Superior temporal gyrus (tissue), 1 donor: ENCODE measurements around the gene TRIM24.
A peak's percentile ranks its signal among the peaks of the same experiment; 100 is the strongest.
"Not testable (repeated sequence)": the region's sequence is repeated elsewhere in the genome, so short reads cannot be mapped to it uniquely, and the experiment has no call there.

Experiments used
- DNase-seq: peaks from one replicate; pipeline ENCODE4 v3.0.0-alpha.2; 2016; ENCODE audit errors: extremely low spot score

TRIM24 gene

DNA sequence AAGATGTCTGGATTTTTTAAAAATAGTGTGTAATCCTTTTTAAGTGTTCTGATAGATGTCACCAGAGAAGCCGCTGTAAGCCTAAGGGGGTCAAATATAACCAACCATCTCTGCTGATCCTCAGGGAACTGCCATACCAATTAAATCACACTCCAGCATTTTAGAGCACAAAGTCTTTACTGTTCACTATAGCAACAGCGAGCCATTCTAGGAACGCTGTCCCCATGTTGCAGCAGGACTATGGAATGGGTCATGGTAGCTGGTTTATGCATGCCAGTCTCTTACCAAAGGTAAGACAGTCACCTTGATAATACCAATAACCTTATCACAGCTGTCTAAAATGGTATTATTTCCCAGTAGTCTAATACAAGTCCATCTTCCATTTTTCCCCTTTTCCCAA lies 33.5 kb downstream of the TRIM24 start:
- DNase-seq, result no peak

DNA sequence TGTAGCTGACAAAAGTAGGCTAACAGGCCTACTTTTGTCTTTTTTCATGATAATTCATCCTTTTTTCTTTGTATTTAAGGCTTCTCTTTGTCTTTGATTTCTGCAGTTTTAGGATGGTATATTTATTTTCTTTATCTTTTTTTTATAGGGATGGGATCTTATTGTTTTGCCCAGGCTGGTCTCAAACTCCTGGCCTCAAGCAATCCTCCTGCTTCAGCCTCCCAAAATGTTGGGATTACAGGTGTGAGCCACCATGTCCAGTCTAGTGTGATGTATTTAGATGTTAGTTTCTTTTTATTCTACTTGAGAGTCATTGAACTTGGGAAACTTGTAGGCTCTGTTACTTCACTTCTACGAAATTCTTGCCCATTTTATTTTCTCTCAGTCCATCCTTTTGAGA lies 35.4 kb downstream of the TRIM24 start:
- no peak for DNase-seq

DNA sequence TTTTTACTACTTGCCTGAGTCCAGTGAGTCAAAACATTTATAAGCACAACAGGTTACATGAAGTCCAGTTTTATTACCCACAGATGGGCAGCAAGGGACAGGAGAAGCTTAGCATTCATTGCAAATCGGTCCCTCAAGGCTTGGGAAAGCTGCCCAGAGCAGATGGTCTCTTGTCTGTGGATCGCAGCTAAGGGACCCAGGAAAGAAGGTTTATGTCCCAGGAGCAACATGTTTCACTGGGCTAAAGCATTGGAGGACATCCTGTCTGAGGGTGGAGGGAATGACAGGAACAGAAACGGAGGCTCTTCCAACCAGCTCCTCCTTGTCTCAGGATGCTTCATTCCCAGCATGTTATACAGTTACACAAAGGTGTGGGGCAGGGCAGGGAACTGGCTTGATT lies 39.3 kb downstream of the TRIM24 start:
- no peak for DNase-seq

DNA sequence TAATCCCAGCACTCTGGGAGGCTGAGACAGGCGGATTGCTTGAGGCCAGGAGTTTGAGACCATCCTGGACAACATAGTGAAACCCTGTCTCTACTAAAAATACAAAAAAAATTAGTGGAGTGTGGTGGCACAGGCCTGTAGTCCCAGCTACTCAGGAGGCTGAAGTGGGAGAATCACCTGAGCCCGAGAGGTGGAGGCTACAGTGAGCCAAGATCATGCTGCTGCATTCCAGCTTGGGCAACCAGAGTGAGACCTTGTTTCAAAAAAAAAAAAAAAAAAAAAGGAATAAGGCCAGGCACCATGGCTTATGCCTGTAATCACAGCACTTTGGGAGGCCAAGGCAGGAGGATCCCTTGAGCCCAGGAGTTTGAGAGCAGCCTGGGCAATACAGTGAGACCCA lies 40.2 kb downstream of the TRIM24 start:
- not testable (repeated sequence) for DNase-seq

DNA sequence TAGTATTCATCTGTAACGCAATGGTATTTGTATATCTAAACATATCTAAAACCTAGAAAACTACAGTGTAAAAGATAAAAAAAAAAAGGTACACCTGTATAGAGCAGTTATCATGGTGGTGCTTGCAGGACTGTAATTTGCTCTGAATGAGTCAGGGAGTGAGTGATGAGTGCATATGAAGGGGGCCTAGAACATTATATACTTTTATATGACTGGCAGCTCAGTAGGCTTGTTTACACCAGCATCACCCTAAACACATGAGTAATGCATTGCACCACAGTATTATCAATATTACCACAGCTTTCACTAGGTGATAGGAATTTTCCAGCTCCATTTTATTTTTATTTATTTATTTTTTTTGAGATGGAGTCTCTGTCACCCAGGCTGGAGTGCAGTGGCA lies 40.8 kb downstream of the TRIM24 start:
- DNase-seq, result no peak

DNA sequence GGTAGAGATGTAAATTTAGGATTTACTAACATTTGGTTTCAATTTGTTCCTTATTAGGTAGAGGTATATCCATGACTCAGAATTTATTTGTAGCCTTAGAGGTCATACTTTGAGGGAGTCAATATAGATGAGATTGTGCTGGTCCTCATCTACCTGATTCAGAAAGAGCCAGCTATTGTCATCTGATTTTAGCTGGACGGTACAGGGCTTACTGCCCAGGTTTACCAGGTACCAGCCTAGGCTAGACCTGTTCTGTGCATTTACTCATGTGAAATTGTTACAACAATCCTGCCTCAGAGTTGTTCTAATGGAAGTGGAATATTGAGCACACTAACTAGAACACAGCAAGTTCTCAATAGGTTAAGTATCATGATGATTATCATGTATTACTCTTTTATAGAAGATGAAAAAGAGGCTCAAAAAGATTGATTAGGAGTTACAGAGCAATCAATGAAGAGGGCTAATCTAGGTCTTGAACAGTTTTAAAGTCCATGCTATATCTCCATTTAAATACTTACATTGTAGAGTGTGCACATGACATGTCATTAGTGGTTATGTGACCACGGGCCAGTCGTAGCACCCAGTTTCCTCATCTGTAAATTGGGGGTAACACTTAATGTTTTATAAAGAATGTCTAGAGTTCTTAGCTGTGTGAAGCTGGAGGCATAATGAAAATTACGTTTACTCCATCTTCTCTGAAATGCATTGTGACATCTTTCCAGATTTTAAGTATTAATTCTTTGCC lies 42.1 kb downstream of the TRIM24 start:
- DNase-seq, result no peak

DNA sequence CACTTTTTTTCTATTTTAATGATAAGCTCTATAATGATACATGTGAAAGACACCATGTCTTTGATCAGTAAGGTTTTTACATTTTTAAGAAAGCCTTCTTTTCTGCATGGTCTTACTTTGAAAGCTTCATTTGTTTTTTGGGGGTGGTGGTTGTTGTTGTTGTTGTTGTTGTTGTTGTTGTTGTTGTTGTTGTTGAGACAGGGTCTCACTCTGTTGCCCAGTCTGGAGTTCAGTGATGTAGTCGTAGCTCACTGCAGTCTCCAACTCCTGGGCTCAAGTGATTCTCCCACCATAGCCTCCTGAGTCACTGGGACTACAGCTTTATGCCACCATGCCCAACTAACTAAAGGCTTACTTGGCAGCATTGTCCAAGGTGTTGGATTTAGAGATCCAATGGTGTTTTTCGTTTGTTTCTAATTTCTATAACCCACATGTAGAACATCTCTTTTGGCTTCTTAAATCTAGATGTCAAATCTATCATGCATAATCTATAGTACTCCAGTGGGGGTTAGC lies 45.4 kb downstream of the TRIM24 start:
- DNase-seq, result no peak

DNA sequence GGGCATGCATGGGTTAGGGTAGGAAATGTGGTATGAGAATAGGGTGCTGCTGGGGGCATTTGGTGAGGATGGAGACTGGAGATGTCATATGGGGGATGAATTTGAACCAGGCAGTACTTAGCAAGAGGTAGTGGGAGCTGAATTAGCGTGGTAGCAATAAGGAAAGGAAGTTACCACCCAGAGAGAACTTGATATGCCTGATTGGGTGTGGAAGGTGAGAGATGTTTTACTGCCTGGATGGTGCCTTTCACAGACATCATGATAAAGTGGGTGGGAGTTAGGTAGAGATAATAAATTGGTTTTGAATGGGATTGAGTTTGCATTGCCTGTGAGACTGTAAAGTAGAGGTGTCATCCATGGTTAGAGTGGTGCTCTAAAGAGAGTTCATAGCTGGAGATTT lies 46.7 kb downstream of the TRIM24 start:
- no peak for DNase-seq

DNA sequence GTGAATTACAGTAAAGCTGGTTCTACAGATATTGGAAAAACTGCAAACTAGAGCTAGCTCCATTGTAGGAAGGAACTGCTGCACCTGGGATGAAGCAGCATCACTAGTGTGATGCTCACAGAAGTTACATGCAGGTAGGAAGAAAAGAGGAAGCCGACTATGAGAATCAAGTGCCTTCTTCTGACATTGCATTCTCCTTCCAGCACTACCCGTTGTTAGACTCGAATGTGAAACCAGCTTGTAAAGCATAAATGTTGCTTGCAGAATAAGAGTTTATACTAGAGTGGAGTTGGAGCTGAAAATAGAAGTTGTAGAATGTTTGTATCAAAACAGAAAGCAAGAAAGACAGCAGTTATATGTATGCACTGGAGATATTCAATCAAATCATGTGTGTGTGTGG lies 49.9 kb downstream of the TRIM24 start:
- no peak for DNase-seq

DNA sequence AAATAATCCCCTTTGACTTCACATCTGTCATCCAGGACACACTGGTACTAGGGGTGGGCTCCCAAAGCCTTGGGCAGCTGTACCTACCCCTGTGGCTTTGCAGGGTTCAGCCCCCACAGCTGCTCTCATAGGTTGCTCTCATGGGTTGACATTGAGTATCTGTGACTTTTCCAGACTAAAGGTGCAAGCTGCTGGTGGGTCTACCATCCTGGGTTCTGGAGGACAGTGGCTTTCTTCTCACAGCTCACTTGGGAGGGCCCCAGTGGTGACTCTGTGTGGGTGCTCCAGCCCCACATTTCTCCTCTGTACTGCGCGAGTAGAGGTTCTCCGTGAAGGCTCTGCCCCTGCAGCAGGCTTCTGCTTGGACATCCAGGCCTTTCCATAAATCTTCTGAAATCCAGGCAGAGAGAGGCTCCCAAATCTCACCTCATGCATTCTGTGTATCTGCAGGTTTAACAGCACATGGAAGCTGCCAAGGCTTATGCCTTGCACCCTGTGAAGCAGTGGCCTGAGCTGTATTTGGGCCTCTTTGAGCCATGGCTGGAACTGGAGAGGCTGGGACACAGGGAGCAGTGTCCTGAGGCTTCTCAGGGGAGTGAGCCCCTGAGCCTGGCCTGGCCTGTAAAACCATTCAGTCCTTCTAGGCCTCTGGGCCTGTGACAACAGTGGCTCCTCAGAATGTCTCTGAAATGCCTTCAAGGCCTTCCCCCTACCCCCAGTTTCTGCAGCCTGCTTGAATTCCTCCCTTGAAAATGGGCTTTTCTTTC lies 52.2 kb downstream of the TRIM24 start:
- no peak for DNase-seq

DNA sequence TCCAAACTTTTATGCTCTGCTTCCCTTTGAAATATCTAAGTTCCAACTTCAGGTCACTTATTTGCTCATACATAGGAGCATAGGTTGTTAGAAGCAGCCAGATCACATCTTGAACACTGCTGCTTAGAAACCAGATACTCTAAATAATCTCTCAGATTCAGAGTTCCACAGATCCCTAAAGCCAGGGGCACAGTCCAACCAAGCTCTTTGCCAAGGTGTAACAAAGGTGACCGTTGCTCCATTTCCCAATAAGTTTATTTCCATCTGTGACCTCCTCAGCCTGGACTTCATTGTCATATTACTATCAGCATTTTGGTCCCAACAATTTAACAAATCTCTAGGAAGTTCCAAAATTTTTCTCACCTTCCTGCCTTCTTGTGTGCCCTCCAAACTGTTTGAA lies 52.8 kb downstream of the TRIM24 start:
- no peak for DNase-seq

DNA sequence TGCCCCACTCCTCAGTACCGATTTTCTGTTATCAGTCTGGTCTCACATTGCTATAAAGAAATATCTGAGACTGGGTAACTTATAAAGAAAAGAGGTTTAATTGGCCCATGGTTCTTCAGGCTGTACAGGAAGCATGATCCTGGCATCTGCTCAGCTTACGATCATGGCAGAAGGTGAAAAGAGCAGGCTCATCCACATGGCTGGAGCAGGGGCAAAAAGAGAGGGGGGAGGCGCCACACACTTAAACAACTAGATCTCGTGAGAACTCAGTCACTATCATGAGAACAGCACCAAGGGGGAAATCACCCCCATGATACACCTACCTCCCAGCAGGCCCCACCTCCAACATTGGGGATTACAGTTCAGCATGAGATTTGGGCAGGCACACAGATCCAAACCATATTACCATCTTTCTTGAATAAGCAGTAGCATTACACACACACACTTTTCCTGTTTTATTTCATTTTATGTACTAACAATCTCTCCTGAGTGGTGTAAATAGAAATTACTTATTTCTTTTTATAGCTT lies 53.3 kb downstream of the TRIM24 start:
- no peak for DNase-seq

DNA sequence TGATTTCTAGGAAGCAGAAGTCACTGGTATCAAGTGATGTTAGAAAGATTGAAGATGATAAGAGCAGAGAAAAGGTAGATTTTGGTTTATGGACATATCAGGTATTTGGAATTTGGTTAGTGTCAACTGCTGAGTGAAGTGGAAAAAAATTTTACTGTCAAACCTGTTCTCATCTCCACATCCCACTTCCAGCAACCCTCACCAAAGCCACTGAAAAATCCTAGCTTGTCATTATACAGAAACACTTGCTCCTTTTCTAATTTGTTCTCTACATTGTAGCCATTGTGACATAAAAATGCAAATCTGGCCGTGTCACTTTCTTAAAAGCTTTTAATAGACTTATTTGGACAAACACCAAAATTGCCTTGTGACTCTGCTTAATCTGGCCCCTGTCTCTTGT lies 54.0 kb downstream of the TRIM24 start:
- no peak for DNase-seq

DNA sequence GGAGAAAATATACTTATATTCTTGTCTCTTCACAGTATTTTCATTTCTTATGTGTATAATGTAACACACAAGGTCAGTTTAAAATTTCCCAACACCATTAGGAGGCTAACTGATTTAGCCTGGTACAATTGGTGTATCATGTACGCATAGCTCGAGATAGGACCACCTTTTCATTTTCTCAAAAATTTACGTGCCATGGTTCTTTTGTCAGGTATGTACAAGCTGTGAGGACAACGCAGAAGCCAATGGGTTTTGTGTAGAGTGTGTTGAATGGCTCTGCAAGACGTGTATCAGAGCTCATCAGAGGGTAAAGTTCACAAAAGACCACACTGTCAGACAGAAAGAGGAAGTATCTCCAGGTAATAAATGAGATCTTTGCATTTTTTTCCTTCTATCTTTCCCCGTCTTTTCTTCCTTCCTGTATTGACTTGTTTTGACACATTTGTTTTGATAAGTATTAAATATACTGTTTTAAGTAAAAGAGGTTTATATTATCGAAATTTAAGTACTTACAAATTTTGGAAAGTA lies 55.0 kb downstream of the TRIM24 start:
- DNase-seq, result no peak

DNA sequence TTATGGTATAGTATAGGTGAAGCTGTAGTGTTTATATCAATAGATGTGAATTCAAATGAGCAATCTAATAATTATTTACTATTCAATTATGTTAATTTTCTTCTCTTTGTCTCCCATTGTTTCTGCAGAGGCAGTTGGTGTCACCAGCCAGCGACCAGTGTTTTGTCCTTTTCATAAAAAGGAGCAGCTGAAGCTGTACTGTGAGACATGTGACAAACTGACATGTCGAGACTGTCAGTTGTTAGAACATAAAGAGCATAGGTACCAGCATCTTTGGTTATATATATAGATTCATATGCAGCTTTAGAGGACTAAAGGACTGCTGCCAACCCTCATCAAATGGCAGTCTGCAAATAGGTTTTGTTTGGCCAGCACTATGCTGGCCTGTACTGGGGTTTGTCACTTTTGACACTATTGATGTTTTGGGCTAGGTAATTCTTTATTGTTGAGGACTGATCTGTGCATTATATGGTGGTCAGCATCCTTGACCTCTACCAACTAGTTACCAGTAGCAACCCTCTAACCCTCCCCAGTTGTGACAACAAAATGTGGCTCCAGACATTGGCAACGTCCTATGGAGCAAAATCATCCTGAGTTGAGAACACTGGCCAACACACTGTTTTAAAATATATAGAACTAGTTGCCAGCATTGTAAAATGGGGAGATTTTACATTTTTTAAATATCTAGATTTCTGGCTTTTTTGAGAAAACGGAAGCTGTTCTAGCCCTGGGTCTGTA lies 59.2 kb downstream of the TRIM24 start:
- peak; percentile 53 for DNase-seq

DNA sequence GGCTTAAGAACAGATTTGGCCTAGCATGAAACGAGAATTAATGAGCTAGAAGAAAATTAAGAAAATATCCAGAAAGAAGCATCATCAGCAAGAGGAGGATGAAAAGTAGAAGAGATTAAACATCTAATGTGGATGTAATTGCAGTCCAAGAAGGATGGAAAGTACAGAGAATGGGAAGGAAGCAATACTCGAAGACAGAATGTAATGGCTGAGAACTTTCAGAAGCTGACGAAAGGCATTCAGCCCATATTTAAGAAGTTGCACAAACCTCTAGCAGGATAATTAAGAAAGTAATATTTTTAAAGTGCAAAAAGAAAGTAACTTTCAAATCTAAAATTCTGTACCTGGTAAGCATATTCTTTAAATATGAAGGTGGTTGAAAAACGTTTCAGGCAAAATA lies 60.7 kb downstream of the TRIM24 start:
- DNase-seq, result no peak

DNA sequence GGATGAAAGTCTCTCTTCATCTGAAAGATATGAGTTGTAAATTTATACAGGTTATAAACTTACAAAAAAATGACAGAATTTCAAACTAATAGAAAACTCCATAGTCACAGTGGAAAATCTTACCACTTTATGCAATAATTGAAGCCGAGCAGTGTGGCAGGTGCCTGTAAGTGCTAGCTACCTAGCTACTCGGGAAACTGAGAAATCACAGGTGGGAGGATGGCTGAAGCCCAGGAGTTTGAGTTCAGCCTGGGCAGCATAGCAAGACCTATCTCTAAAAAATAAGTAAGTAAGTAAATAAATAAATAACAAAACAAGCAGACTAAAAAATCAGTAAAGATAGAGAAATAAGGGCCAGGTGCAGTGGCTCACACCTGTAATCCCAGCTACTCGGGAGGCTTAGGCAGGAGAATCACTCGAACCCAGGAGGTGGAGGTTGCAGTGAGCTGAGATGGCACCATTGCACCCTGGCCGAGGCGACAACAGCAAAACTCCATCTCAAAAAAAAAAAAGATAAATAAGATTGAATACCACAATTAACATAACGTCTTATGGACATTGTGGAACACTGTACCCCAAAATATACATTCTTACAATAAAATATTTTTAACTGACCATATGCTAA lies 61.9 kb downstream of the TRIM24 start:
- DNase-seq, result no peak

DNA sequence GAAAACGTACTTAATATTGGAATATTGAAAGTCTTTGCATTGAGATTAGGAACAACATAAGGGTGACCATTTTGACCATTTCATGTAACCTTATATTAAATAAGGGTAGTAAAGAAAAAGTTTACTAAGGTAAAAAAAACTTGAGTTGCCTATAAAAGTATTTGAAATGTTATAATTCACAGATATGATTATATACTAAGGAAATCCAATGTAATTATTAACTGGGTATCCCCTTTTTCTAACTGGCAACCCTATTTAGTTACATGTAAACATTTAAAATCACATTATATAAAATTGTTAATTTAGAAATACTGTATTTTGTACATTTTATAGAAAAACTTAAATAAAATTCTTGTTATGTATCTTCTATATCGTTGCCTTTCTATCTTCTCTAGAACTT lies 64.2 kb downstream of the TRIM24 start:
- no peak for DNase-seq

DNA sequence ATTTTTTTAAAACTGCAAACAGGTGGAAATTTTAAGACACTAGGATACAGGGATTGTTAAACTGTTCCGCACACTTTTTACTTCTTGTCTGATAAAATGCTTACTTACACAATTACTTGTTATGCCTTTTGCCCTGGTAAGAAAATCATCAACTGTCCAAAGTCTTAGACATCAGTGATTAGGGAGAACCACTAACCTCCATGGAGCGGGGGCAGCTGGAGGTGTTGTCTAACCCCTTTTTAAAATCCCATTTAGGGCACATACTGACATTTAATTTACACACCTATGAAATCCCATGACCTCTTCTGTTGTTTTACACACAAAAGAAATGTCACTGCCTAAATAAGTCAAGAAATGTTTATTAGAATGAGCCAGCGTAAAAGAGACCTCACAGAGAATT lies 65.7 kb downstream of the TRIM24 start:
- DNase-seq, result no peak

DNA sequence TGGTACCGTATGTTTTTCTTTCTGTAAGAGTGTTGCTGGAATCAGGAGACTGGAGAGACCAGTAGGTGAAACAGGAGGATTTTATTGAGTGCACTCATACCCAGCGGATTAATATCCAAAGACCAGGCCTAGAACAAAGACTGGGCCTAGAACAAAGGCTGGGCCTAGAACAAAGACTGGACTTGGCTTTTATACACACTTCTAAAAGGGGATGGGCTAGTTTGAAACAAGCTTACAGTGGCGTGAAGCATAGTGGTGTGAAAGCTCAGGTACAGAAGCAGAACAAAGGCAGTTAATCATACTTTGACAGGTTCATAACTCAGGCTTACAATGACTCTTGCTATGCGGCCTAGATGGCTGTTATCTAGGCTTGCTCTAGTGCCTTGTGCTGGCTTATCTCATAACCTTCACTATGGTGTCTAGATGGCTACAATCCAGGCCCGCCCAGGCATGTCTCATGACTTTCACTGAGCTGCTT lies 67.7 kb downstream of the TRIM24 start:
- no peak for DNase-seq

DNA sequence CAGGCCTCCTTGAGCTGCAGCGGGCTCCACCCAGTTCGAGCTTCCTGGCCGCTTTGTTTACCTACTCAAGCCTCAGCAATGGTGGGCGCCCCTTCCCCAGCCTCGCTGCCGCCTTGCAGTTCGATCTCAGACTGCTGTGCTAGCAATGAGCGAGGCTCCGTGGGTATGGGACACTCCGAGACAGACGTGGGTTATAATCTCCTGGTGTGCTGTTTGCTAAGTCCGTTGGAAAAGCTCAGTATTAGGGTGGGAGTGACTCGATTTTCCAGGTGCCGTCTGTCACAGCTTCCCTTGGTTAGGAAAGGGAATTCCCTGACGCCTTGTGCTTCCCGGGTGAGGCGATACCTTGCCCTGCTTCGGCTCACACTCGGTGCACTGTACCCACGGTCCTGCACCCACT lies 76.8 kb downstream of the TRIM24 start:
- DNase-seq, result not testable (repeated sequence)
